GM19438 (cell line): Measurements from ENCODE around the gene SLC38A10.

Experiments
- ATAC-seq: cut with Tn5 transposase; IDR thresholded peaks from one replicate; pipeline ENCODE4 v1.9.1; 2021; ENCODE audit warnings: low read depth; ENCODE audit not compliant: unreplicated experiment

Gene SLC38A10

DNA sequence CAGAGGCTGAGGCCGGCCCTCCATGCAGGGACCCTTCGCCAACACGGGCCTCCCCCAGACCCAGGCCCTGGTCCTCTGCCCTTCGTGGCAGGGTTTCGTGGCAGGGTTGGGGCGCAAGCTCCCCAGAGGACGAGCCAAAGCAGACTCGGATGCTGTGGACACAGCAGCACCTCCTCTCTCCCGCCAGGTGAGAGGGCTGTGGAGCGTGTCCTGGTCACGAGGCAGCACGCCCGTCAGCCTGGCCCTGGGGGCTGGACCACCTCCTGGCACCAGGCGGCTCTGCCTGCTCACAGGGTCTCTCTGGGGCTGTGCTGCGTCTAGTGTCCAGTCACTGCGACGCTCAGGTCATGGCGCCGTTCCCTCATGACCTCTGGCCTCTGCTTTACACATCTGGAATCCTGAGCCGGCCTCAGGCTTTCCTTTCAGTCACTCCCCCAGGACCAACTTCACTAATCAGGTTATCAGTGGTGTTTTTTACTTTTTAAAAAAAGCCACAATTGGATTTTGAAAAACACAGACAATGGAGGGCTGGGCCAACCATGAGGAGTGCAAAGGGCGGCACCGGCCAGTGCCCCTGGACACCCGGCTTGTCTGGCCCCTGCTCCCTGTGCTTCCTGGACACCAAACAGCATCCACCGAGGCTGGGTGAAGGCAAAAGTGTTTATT lies 50.6 kb downstream of the SLC38A10 start:
- ATAC-seq, result no peak

DNA sequence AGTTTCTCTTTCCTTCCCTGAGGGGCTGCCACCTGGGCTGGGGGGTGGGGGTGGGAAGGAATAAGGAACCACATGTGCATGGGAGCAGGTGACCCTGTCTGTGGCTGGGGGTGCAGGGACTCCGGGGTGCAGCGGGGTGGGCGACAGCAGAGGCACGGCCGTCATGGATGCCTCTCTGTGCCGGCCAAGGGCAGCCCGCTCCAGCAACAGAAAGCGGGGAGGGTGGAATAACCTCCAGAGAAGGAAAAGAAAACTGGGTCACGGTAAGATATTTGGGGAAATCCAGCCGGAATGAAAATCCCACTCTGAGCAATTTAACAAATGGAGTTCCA lies 51.8 kb downstream of the SLC38A10 start:
- no peak for ATAC-seq

DNA sequence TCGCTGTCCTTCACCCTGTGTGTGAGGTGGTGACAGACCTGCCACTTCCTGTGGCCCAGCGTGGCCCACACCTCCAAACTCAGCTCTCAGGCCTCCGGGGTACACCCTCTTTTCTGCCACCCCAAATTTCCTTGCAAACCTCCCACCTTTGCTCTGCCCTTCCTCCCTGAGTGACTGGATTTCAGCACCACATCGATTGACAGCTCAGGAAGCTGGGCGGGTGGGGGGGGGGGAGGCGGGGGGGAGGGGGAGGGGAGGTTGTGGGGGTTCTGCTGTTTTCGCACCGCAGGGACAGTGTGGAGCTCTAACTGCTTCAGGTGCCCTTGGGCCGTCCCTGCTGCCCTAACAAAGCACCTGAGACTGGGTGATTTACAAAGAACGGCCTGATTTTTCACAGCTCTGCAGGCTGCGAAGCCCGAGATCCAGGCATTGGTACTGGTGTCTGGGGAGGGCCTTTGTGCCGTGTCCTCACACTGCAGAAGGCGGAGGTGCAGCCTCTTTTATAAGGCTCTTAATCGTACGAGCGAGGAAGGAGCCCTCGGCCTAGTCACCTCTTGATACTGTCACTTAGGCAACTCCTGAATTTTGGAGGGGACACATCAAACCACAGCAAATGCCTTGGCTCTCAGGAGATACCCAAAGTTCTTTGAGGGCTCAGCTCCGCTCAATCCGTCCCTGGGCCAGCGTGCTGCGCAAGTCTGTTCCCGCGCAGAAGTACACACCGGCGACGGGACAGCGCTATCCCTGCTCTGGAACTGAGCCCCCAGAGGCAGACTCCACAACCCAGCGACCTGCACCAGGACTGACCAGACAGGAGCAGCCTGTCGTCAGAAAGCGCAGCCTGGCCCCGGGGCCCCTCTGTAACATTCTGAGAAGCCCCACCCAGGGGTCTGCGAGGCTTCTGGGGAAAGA lies 52.4 kb downstream of the SLC38A10 start:
- ATAC-seq, result no peak

DNA sequence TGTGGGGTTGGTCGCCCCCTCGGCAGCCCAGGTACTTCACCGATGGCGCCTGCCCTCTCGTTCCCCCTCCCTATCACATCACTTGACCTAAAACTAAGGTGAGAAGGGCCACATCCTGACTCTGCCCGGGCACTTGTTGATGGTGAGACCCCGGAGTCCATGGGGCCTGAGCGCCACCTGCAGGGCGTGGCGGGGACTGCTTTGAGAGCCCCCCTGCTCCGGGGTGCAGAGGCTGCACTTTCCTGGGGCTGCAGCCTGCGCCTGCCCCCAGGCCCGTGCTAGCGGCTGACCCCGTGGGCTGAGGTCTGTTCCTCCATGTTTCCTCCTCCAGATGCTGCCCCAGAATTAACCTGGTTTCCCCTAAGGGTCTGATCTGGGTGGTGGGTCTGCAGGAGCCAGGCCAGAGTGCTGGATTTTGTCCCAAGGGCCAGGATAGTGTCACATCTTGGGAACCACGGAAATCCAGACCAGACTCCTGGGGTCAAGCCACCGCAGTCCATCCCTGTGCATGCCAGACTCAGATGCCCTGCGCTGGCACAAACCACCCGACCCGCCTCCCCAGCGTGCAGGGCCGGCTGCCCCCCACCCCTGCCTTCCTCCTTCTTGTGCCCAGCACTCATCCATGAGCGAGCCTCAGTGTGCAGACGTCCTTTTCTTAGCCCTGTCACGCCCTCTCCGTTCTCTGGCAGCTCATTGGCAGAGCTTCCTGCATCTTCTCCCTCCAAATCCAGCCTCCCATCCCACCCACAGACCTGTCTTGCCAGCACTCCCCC lies 53.3 kb downstream of the SLC38A10 start:
- ATAC-seq, result no peak

DNA sequence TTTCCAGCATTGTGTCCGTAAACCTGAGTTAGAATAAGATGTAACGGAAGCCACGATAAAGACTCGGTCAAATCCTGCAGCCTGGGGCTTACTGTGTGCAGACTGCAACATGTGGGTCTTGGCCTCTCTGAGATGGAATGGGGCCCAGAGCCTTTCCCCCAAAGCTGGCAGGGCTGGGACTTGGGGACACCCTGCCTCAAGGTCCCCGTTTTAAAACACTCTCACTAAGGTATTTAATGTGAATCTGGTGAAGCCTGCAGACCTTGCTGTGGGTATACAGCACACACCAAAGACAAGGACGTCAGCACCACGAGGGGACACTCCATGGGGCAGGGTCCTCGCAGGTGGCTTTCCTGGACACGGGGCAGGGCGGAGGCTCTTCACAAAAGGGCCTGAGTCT lies 53.9 kb downstream of the SLC38A10 start:
- no peak for ATAC-seq

DNA sequence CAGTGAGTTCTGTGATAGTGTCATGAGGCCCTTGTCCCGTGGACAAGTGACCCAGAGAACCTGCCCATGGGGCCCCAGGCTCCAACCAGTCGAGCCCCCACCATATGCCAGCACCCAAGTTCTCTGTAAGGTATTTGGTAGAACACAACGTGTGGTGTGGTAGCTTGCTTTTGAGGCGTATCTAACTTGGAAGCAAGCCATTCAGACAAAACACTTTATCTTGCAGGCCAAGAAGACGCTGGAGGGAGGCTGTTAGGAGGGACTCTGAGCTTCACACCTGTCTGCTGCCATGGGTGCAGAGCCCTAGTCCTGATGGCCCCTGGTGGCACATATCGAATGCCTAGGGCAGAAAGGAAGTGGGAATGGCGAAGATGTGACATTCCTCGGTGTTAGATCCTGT lies 54.3 kb downstream of the SLC38A10 start:
- ATAC-seq, result no peak

DNA sequence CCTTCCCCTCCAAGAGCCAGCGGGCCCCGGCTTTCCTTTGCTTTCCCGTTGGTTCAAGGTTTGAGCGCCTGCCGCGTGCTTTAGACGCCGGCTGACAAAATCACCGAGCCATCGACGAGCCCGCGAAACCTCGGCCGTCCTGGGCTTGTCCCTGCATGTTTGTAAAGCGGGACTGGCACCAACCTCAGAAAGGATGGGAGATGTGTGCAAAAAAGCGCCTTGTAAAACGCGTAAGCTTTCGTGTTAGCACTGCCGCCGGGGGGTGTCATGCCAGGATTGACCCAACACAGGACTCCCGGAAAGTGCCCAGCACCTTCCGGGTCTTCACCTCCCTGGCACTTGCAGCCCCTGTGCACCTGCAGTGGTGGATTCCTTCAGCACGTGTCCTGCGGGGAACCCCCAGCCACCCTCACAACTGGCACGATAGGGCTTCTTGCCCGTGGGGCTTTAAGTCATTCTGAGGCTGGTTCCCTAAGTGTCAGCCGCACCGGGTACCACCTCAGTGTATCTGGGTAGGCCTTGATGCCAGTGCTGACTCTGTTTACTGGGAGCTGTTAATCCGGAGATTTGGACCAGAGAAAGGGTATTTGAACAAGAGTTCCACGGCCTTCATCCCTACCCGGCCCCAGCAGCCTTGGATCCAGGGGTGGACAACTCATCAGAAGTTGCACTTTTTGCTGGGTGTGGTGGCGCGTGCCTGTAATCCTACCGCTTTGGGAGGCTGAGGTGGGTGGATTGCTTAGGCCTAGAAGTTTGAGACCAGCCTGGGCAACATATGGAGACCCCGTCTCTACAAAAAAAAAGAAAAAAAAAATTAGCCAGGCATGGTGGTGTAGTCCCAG lies 55.2 kb downstream of the SLC38A10 start:
- ATAC-seq, result no peak

DNA sequence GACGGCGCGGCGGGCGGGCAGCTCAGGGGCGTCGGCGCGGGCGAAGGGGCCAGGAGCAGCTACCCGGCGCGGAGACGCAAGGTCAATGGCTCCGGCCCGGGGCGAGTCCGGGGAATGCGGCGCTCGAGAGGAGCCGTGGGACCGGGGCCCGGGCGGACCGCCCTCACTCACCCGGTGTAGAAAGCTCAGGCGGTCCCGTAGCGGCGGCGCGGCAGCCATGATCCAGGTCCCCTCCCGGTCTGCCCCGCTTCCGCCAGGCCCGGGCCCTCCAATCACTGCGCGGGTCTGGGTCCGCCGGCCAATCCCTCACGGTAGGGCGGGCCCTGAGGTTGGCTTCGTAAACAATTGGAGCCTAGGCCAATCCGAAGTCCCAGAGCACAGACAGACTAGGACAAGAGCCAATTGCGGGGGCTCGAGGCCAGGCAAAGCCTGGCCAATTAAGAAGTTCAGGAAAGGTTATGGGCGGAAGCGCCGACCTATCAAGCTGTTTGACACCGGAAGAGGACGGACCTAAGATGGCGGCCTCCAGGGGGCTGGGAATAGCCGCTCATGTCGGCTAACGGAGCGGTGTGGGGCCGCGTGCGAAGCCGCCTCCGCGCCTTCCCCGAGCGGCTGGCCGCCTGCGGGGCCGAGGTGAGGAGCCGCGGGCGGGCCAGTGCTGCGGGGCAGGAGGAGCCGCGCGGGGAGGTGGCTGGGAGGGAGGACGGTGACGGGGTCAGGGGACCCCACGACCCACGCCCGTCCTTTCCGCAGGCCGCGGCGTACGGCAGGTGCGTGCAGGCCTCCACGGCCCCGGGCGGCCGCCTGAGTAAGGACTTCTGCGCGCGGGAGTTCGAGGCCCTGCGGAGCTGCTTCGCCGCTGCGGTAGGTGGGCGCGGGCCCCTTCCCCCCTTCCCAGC lies 56.0 kb downstream of the SLC38A10 start, which contains the start of the genes NDUFAF8 and TEPSIN:
Gene NDUFAF8 (plus strand): TSS at position 504 of the 899 bp plus-strand sequence. CDS start 46 bp downstream, at position 550.
Gene TEPSIN (minus strand): TSS at position 241 of the 899 bp plus-strand sequence. CDS start 22 bp downstream, at position 219.
- peak; percentile 92 for ATAC-seq

DNA sequence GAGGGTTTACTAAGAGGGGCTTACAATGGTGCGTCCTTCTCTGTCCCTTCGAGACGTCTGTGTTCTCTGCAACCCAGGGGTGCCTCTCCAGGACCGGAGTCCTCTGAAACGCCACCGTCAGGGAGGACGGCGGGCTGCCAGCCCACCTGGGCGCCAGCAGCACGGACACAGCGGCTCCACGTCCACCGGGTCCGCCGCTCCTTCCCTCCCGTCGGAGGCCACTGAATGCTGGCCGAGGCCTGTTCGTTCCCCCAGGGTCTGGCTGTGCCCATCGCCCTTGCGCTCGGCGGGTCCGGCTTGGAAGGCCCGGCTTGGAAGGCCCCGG lies 56.7 kb downstream of the SLC38A10 start:
- ATAC-seq, result no peak

DNA sequence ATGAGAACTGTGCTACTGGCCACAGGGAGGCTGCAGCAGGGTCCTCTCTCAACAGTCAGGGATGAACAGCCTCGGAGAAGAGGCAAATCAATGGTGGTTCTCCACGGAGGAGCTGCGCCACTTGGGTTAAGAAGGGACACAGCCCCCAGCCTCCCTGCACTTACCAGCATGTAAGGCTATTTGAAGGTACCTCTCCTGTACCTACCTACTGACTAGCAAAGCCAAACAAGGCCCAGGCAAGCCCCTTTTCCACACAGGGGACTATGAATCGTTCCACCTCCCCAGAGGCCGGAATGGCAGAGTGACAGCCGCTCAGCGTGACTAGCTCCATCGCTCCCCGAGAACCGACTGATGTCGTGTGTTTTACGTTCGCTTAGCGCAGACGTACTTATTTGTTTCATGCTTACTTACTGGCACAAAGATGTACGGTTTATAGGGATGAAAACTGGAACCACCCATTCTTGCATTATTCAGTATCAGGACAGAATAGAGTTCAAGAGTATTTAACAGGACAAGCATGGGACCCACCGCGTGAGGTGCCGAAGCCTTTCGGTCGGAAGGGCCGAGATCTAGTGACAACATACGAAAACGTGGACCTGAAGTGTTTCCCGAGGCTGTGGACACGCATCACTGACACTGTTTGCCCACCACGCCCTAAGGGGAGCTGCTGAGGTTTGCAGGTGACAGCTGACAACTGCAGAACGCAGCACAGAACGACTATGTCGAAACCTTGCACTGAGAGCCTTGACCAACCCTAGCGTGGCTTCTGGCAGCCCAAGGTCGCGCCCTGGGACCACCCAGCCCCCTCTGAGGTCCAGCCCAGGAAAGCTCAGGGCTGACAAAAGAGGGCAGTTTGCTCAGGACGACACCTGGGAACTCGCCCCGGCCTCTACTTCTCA lies 57.3 kb downstream of the SLC38A10 start:
- ATAC-seq, result no peak

DNA sequence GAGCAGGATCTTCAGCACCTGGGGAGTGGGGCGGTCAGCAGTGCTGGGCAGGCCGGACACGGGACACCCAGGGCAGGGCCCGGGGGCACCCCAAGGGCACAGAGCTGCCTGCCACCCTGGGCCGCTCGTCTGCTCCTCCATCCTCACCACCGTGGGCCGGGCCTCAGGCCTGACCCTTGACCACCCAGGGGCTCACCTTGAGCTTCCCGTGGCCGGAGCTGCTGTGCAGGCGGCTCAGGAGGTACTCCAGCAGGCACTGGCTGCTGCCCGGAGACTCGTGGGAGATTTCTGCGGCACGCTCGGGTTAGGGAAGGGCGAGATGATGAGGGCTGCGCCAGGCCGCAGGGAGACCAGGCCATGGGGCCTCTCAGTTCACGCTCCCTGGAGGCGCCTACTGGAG lies 58.3 kb downstream of the SLC38A10 start:
- ATAC-seq, result no peak

DNA sequence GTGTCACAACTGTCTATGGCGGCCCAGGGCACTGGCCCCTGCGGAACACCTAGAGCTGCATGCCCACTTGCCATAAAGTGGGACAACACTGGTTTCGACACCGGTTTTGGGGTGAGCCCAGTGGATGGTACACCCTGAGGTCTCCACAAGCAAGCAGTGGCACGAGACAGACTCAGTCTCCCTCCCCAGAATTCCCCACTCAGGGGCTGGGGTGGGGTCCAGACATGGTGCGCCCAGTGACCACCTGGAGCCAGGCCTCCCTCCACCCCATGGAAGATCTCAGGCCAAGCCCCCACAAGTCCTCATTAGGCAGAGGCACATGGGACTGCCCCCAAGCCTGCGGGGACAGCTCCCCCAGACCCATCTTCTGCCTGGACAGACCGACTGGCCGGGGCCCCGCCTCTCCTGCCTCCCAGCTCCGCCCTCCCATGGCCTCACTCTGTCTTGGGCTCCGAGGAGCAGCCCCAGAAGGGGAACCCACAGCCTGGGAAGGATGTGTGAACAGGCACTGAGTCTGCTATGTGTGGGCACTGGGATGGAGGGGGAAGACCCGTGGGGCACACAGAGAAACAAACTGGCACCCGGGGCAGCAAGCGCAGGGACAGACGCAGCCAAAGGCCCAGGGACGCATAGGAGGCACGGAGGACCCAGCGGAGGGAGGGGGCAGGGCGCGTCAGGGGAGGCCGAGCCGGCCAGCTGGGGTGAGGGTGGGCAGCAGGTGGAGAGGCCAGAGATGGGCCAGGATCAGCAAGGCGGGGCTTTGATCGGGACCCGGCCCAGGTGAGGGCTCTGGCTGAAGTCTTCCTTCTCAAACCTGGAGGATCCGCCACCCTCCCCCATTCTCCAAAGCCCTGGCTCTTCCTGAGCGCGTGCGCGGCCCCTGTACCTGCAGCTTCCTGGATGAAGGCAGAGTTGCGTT lies 59.0 kb downstream of the SLC38A10 start:
- ATAC-seq, result no peak

DNA sequence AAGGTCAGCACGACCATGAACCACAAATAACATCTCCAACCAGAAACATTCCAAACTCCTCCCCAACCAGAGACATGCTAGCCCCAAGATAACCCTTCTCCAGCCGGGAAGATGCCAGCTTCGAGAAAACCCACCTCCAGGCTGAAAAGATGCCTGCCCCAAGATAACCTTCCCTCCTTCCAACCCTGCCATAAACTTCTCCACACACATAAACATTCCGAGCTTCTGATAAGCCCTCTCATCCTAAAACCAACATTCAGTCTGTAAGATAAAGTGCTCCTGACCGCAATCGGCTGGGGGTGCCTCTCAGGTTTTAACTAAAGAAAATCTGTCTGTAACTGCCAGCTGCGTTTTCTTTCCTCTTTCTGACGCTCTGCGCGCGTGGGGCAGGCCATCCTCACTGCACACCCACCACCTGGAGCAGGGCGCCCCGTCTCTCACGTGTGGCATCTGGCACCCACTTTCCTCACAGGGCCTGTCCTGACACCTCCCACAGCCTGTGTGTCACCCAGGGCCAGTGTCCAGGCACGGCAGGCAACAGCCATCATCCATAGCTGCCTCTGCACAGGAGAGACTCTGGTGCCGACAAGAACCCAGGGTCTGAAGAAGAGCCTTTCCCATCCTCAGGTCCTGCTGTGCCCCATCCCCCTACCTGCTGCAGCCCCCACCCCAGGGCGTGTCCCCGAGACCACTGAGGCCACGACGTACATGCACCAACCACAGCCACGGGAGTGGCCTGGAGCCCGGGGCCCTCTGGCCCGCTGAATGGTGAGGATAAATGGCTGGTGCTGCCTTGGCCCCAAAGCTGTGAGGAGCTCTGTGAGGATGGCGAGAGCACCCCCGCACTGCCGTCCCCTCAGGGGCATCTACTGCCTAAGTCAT lies 59.9 kb downstream of the SLC38A10 start:
- ATAC-seq, result no peak

DNA sequence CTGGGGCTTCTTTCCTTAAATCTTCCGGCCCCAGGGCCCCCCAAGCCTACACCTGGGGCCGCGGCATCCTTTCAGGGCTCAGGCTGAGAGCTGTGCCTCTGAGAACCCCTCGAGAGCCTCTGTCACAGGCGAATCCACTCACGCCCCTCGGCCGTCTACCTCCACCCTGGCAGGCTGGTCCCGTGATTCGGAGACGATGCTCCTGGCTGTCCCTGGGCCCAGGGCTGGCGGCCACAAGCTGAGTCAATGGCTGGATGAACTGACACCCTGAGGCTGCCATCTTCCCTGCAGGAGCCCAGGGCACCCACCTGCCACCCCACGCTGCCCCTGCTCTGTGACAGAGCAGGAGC lies 60.6 kb downstream of the SLC38A10 start:
- no peak for ATAC-seq

DNA sequence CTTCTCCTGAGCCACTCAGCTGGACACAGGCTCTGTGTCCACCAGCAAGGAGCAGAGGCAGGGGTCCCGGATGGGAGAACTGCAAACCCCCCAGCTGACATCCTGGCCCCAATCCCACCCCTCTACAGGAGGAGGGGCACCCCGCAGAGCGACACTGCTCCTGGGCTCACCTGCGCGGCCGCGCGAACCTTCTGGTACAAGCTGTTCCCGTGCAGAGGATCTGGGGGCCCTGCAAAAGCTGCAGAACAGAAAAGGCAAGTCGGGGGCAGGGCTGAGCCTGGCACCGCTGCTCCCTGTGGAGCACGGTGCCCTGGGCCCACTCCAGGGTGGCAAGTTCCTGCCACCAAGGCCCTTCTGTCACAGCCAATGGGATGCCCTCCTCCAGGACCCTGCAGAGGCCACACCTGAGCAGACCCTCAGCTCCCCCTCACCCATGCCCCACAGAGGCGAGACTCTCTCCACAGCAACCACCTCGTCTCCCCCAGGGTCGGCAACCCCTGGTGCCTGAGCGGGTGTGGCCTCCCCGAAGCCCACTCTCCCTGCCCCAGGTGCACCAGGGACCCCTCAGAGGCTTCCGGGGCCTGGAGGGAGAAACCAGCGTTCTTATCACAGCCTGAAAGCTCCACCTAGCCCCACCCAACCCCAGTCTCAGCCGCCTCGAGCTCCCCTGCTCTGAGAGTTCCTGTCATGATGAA lies 61.1 kb downstream of the SLC38A10 start:
- ATAC-seq, result no peak

DNA sequence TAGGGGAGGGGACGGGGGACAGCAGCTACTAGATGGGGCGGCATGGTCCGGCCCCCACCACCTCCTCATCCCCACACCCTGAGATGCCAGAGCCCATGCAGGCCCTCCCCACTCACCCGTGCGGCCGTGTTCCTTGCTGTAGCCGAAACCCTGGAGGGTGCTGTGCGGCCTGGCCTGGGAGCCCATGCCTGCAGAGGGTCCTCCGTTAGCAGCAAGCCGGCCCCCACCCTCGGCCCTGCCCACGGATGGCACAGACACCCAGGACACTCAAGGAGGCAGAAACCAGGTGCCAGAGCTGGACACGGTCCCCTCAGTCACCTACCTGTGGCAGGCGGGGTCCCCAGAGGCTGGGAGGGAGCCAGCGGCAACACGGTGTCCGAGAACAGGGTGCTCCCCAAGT lies 61.8 kb downstream of the SLC38A10 start:
- no peak for ATAC-seq
